Hematopoietic multipotent progenitor cell treated with erythropoietin and hydrocortisone succinate and interleukin-3 and kit ligand, for 4 days (in vitro differentiated cells): ENCODE measurements around the gene TBX20.
"Not testable (repeated sequence)": the region's sequence is repeated elsewhere in the genome, so short reads cannot be mapped to it uniquely, and the experiment has no call there.

Experiments used
- DNase-seq: peaks from one replicate; pipeline ENCODE4 v3.0.0-alpha.2; 2015

The TBX20 gene

DNA sequence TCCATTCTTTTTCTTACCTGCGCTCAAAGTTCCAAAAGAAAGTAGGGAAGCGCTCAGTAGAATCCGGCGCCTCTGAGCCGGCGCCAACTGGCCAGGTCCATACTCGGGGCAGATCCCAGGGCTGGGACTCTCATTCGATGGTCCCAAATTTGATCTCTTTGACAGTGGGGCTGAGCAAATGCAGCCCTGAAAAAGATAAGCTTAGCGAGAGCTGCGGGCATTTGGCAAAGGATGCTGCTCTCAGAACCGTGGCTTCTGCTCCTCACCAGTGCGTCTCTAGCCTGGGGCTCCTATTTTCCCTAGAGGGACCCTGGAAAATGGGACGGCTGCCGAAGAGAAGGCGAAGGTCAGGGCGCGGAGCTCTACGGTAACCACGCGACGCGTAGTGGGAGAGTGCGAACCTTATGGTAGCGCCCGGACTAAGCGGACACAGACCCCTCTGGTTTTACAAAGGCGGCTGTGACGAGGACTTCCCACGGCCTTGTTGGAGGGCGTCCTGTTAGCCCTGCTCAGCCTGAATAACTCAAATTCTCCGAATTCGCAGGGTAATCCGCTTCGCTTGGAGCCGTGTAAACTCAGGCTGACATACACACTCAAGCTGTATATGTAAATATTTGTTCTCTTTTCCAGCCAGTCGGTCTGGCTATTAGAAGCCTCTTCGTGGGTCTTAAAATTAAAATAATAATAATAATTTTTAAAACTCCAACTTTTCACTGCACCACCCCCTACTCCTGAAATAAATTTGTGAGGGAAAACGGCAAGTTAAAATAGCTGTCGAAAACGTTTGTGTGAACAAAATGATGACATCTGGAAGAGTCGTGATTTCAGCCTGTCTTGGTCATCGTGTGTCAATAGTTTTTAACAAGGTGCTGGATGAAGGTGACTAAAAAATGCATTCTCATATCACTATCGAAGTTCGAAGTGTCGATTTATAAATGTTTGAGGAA lies 869 bp upstream of the TBX20 start:
- DNase-seq = no peak

DNA sequence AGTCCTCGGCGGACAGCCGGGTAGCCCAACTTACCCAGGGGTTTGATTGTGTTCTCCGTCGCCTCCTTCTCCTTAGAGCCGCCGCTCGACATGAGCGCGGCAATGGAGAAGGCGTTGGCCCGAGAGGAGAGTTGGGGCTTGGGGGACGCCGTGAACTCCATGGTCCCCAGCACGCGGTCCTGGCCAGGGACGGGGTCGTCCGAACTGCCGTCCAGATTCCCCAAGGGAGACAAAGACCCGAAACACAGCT lies 515 bp downstream of the TBX20 start:
- no peak for DNase-seq

GRCh38 chr7:35252612-35253459 lies 1.1 kb downstream of the TBX20 start:
- no peak for DNase-seq

- peak; percentile 46 for DNase-seq
Measured at GRCh38 chr7:35251606-35252310, 2.1 kb downstream of the TBX20 start.

GRCh38 chr7:35250941-35251340 lies 3.0 kb downstream of the TBX20 start:
- DNase-seq = no peak

DNA sequence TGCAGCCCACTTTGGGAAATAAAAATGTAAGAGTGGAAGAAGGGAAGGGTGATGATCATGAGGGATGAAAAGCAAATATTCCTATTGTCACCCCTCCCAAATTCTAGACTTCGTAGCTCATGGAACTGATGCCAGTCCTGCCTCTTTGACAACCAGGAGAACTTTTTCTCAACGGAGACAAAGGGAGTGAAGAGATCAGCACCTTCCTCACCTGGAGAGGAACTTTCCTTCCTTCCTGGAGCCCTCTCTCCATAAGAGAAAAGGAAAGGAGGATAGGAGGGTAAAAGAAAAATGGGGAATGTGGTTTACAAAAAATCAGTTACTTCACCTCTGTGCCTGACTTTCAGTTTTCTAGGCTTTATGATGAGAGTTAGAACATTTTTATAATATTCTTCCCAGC lies 3.4 kb downstream of the TBX20 start:
- no peak for DNase-seq

DNA sequence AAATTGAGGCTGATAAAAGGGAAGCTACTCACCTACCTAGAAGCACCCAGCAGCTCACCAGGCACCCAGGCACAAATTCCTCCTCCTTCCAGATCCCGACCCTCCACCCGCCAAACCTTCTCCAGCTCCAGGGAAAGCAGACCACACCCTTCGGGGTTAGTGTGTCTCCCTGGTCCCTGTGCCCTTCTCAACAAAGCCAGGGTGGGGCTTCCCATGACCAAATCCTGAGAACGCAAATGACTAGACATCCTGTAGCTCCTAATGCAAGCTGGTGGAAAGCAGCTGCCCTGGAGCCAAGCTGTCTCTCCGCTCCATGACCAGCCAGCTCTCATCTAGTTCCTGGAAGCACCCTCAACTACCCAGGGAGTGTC lies 4.4 kb downstream of the TBX20 start:
- no peak for DNase-seq

DNA sequence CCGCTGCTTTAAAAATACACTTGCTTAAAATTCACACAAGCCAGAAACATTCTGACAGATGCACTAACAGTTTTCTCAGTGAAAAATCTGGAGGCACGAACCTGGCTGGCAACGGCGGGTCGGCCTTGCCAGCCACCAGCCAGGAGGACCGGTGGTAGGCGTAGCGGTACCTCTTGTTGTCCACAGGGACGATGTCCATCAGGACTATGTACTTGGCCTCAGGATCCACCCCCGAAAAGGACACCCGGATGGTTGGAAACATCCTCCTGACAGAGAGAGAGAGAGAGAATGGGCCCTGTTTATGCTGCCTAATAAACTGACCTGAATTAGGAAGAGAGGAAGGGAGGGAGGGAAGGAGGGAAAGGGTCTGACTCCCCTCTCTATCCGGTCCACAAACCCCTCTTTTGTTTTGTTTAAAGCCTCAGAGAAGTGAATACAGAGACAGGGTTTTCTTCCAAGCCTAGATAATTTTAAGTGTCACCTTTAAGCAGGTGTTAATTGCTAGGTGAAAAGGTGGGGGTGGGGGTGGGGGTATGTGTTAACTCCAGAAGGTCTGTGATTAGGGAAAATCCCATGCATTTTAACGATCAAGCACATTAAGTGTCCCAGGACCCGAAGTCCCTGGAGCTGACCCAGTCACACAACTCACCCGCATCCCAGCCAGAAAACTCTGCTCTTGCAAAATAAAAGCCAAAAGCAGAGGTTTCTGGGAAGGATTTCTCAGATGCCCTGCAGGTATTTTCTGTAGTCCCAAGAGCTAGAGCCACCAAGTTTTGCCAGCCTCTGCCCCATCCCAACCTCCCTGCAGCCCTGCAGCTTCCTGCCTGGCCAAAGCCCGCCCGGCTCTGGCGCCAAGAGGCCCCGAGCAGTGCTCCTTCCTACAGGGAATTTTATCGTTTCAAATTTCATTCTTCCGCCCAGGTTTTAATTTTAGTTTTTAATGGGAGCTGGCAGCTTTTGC lies 5.0 kb downstream of the TBX20 start:
- DNase-seq = no peak

GRCh38 chr7:35246819-35247218 lies 7.1 kb downstream of the TBX20 start:
- no peak for DNase-seq

DNA sequence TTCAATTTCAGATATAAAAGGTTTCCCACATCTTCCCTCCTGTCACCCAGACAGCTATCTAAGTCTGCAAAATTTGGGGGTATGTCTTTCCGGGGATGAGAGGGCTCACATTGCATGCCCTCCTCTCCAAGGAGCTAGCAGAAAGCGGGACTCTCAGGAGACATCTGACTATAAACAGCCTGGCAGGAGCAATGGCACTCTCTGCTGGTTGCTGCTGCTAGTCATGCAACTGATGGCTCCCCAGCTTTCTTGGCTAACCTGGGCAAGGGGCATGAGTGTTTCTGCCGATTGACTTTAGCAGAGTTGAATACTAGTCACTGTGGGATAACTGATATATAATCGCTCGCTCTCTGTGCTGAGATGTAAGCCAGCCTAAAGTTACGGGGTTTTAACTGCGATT lies 12.0 kb downstream of the TBX20 start:
- no peak for DNase-seq

DNA sequence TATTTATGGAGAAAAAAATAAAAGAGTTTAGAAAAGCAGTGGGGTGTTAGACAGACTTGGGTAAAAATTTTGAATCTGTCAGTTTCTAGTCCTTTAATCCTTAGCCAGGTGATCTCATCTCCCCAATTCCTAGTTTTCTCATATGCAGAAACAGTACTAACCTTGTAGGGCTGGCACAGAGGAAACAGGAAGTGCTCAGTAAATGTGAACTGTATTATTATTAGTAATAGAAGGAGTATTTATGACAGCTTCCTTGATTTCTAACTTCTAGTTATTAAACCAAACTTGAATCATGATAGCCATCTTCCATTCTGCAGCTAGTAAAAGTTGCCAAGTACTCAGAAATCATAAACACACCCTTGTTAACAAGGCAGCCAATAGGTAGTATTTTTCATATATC lies 12.5 kb downstream of the TBX20 start:
- DNase-seq = no peak

- DNase-seq = not testable (repeated sequence)
Measured at GRCh38 chr7:35241008-35241407, 12.9 kb downstream of the TBX20 start.

DNA sequence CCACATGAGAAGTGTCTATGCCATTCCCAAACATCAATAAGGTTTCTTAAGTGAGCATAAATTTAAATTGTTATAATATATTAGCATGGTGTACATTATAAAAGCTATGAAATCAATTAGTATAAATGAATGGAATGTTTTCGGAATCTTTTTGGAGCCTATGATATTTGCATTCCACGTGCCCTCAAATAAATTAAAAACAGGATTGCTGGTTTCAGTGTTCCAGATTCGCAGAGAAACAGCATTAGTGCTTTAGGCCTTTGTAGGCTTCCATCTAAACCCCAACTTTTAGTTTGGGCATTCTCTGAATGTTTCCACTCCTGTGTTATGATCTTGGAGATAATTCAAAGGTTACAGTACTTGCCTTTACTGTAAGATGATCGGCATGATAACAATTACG lies 15.4 kb downstream of the TBX20 start:
- DNase-seq = not testable (repeated sequence)

DNA sequence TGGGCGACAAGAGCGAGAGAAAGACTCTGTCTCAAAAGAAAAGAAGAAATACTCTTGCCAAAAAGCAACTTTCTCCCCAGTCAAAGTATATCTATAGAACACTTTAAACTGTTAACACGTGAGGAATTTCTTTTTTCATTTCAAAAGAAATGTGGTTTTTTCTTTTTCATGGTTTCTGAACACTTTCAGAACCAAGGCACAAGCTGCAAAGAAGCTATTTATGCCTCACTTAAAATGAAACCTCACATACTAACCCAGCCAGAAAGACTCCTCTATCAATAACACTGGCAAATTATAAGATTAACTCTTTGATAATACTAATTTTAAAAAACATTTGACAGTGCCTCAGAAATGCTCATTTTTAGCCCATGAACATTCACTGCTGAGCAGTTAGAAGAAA lies 20.9 kb downstream of the TBX20 start:
- no peak for DNase-seq

DNA sequence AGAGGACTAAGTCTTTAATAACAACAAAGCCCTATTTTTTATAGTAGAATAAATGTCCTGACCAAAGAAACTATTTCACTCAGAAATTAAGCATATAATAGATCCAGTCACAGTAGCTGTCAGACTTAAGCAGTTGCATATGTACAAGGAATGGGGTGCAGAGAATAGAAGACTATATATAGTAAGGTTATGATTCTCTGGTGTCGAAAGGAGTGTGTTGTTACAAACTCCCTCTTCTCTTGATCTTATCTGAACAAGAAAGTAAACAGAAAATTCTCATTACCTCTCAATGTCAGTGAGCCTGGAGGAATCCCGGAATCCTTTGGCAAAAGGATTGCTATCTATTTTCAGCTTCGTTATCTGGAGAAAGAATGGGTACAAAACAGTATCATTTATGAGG lies 22.7 kb downstream of the TBX20 start:
- DNase-seq = not testable (repeated sequence)

- DNase-seq = not testable (repeated sequence)
Measured at GRCh38 chr7:35229116-35229780, 24.7 kb downstream of the TBX20 start.

- not testable (repeated sequence) for DNase-seq
Measured at GRCh38 chr7:35228496-35229051, 25.3 kb downstream of the TBX20 start.

- DNase-seq = not testable (repeated sequence)
Measured at GRCh38 chr7:35227438-35227837, 26.5 kb downstream of the TBX20 start.

GRCh38 chr7:35222445-35222844 lies 31.5 kb downstream of the TBX20 start:
- DNase-seq = not testable (repeated sequence)

DNA sequence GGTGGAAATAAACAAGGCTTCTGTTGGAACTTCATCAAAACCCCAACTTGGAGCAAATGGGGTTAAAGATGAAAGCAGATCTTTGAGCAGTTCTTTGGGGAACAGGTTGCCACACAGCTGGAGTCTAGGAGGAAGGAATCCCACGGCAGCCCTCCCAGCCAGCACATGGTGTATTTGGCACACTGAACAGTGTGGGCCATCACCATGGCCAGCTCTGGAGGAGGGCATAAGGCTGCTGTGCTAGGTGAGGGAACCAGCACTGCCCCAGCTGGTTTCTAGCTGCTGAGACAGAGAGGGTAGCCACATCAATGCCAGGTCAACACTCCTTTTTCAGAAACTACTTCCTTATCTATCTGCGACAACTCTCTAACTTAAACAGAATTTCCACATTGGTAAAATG lies 33.7 kb downstream of the TBX20 start:
- DNase-seq = not testable (repeated sequence)

- DNase-seq = not testable (repeated sequence)
Measured at GRCh38 chr7:35216033-35216432, 37.9 kb downstream of the TBX20 start.
